AG04449 (cell line): Measurements from ENCODE around the gene MRPS14.

Experiments used
- CTCF ChIA-PET: fragments of 350-600 bp; formaldehyde crosslinking; extraction: SDS; loops from one replicate; lab custom pipeline; 2021; ENCODE audit warnings: antibody characterized with exemption; lab: Yijun Ruan, JAX
- POLR2A ChIA-PET: fragments of 400-600, 350-600 bp; formaldehyde crosslinking; extraction: SDS; loops from one replicate; lab custom pipeline; 2020; ENCODE audit warnings: antibody characterized with exemption, inconsistent platforms; lab: Yijun Ruan, JAX
- DNase-seq: peaks from one replicate; pipeline ENCODE4 v3.0.0-alpha.2; 2010; ENCODE audit warnings: low read depth, low spot score
- H3K4me3 ChIP-seq: 2 replicates; pipeline ENCODE4 v1.5.1; 2011; ENCODE audit warnings: low read depth, mild to moderate bottlenecking, control low read depth, low read length
- CTCF ChIP-seq: IDR thresholded peaks from one replicate; pipeline ENCODE4 v1.5.1; 2011; ENCODE audit warnings: mild to moderate bottlenecking, moderate library complexity, low read length, control low read depth, inconsistent platforms; ENCODE audit not compliant: insufficient read depth; ENCODE audit errors: missing control alignments

The MRPS14 gene

GRCh38 chr1:174976436-174977108, 46.7 kb downstream of the MRPS14 start:
- no peak for DNase-seq
- POLR2A ChIA-PET = interaction anchor here (2.3 kb wide), 1 partner anchor 23 kb away, joined by 8 read pairs; the partner anchor contains the start of gene CACYBP
- no peak for TF ChIP-seq CTCF
- CTCF ChIA-PET = interaction anchor here (0.7 to 1.3 kb wide), 4 partner anchors 10 to 206 kb away, joined by 3 to 4 read pairs (median 3); no protein-coding TSS in a partner anchor
- no peak overlapping the region for H3K4me3 ChIP-seq

- no peak for DNase-seq
- H3K4me3 ChIP-seq = no peak overlapping the region
- no peak for TF ChIP-seq CTCF
- ChIA-PET CTCF (interaction anchor here (1.2 to 1.9 kb wide), 4 partner anchors 8 to 193 kb away, joined by 3 to 6 read pairs (median 4); no protein-coding TSS in a partner anchor), POLR2A (interaction anchor here (2.3 kb wide), 1 partner anchor 24 kb away, joined by 8 read pairs; the partner anchor contains the start of gene CACYBP)
Observed at GRCh38 chr1:174975764-174976163, 47.5 kb downstream of the MRPS14 start.

GRCh38 chr1:174974711-174975119, 48.5 kb downstream of the MRPS14 start:
- no peak overlapping the region for H3K4me3 ChIP-seq
- POLR2A ChIA-PET = no interaction called here
- DNase-seq = no peak
- TF ChIP-seq CTCF = no peak
- CTCF ChIA-PET = interaction anchor here (1.4 to 1.9 kb wide), 3 partner anchors 9 to 17 kb away, joined by 3 to 6 read pairs (median 5); no protein-coding TSS in a partner anchor

DNA sequence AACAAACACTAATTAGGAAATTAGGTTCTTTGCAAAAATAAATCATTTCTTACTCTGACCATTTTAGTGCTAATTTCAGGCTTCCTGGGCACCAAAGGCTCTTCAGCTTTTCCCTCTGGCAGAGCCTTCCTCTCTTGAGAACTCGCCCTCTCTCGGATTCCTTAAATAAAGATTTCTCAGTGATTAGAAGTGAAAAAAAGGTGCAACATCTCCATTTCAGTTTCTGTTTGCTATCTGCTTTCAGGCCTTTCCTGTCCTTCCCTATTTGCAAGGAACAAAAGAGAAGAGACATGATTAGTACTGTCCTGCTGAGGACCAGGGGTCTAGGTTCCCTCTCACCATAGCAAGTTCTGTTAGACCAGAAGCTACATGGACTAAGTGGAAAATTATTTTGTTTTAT, 51.3 kb downstream of the MRPS14 start:
- no peak for DNase-seq
- ChIA-PET CTCF (interaction anchor here (3.4 kb wide), 1 partner anchor 12 kb away, joined by 14 read pairs; no protein-coding TSS in a partner anchor), POLR2A (no interaction called here)
- H3K4me3 ChIP-seq = no peak overlapping the region
- TF ChIP-seq CTCF = no peak

DNA sequence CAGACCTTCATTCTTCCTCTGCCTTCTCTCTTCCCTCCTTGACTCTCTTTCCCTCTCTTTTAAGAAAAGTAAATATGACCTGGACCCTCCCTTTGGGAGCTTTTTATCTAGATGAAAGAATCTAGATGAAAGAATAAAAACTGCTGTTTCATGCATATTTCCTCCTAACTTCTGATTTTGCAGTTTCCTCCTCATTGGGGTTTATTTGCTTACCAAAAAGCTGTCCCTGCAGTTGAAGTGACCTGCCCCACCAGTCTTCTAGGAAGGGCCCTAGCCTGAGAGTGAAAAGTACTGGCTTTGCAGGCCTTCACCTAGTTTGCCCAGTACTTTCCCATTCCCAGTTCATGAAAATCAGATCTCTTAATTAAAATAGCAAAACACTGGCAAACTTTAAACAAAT, 51.8 kb downstream of the MRPS14 start:
- H3K4me3 ChIP-seq = no peak overlapping the region
- no peak for TF ChIP-seq CTCF
- DNase-seq = no peak
- CTCF ChIA-PET = interaction anchor here (3.4 kb wide), 1 partner anchor 12 kb away, joined by 14 read pairs; no protein-coding TSS in a partner anchor
- POLR2A ChIA-PET = no interaction called here

DNA sequence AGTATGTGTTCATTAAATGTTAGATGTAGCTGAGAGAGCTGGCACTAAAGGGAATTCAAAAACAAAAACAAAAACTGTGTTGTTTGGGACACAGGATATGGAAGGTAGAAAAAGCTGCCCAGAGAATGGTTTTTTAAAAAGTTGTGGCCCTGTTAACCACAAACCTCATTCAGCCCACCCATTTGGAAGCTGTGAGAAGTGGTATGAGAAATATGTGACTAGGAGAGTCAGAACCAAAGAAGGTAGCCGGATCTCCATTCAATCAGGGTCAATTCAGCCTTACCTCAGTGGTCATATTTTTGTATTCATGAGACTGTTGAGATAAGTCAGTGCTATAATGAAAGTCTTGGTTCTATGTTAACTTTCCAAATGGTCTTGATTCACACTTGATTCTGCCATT, 53.2 kb downstream of the MRPS14 start:
- DNase-seq = no peak
- TF ChIP-seq CTCF = no peak
- ChIA-PET POLR2A (no interaction called here), CTCF (interaction anchor here (3.4 kb wide), 1 partner anchor 13 kb away, joined by 14 read pairs; no protein-coding TSS in a partner anchor)
- H3K4me3 ChIP-seq = no peak overlapping the region
